Liver (tissue), 9 donors: ENCODE measurements around the gene SERPINA5. TPM values are rescaled to one million over a fixed set of nuclear protein-coding genes. Genes with fewer than 3 reads are reported as not detected.
"Not testable (repeated sequence)": the region's sequence is repeated elsewhere in the genome, so short reads cannot be mapped to it uniquely, and the experiment has no call there.

Experiments used
- DNase-seq: peaks from one replicate; pipeline ENCODE4 v3.0.0-alpha.2; 2017; ENCODE audit warnings: low spot score
- H3K27ac ChIP-seq, 2 donors: one replicate each; pipeline ENCODE4 v1.7.0; 2013; ENCODE audit warnings: inconsistent platforms in 2 of 2, low read length in 2 of 2, control low read depth in 1 of 2, low read depth in 1 of 2, mild to moderate bottlenecking in 1 of 2
- H3K27me3 ChIP-seq, 4 donors: one replicate each; pipeline versions ENCODE4 v1.6.1 to v1.7.0; 2013; ENCODE audit warnings: low read length in 3 of 4, inconsistent platforms in 1 of 4, mild to moderate bottlenecking in 1 of 4, moderate library complexity in 1 of 4; ENCODE audit not compliant: control insufficient read depth in 4 of 4, insufficient read depth in 4 of 4
- H3K36me3 ChIP-seq, 4 donors: one replicate each; pipeline versions ENCODE4 v1.6.1 to v1.7.0; 2013; ENCODE audit warnings: low read length in 3 of 4, mild to moderate bottlenecking in 3 of 4, low read depth in 1 of 4, moderate library complexity in 1 of 4; ENCODE audit not compliant: control insufficient read depth in 4 of 4, insufficient read depth in 3 of 4
- H3K4me1 ChIP-seq, 4 donors: one replicate each; pipeline versions ENCODE4 v1.6.1 to v1.7.0; 2013; ENCODE audit warnings: low read length in 3 of 4, mild to moderate bottlenecking in 3 of 4, moderate library complexity in 1 of 4; ENCODE audit not compliant: control insufficient read depth in 4 of 4, insufficient read depth in 4 of 4
- H3K4me3 ChIP-seq, 3 donors: one replicate each; pipeline versions ENCODE4 v1.6.1 to v1.7.0; 2013; ENCODE audit warnings: low read length in 3 of 3, control low read depth in 1 of 3, low read depth in 1 of 3, mild to moderate bottlenecking in 1 of 3
- H3K9ac ChIP-seq, 2 donors: one replicate each; pipeline ENCODE4 v1.7.0; 2013; ENCODE audit warnings: low read length in 2 of 2, mild to moderate bottlenecking in 2 of 2, moderate library complexity in 2 of 2, control low read depth in 1 of 2, low read depth in 1 of 2
- H3K9me3 ChIP-seq, 4 donors: one replicate each; pipeline versions ENCODE4 v1.6.1 to v1.7.0; 2013; ENCODE audit warnings: low read length in 3 of 4; ENCODE audit not compliant: control insufficient read depth in 4 of 4
- EGR1 ChIP-seq, 2 donors: IDR thresholded peaks; 2 replicates each; pipeline ENCODE4 v1.6.1; 2016 to 2018; ENCODE audit warnings: antibody characterized with exemption in 2 of 2, low read depth in 2 of 2
- FOXA1 ChIP-seq: IDR thresholded peaks from 2 replicates; pipeline ENCODE4 v1.6.1; 2016; ENCODE audit warnings: antibody characterized with exemption
- FOXA2 ChIP-seq: IDR thresholded peaks from 2 replicates; pipeline ENCODE4 v1.6.1; 2016; ENCODE audit warnings: antibody characterized with exemption
- GABPA ChIP-seq, 2 donors: IDR thresholded peaks in 1 of 2; conservative IDR thresholded peaks in 1 of 2; 2 replicates each; pipeline ENCODE4 v1.6.1; 2016; ENCODE audit warnings: antibody characterized with exemption in 2 of 2, mild to moderate bottlenecking in 1 of 2, moderate library complexity in 1 of 2
- HNF4A ChIP-seq, 2 donors: conservative IDR thresholded peaks; 2 replicates each; pipeline ENCODE4 v1.6.1; 2016; ENCODE audit warnings: antibody characterized with exemption in 2 of 2, mild to moderate bottlenecking in 2 of 2
- HNF4G ChIP-seq: IDR thresholded peaks from 2 replicates; pipeline ENCODE4 v1.6.1; 2016; ENCODE audit warnings: antibody characterized with exemption
- JUND ChIP-seq, 2 donors: IDR thresholded peaks; 2 replicates each; pipeline ENCODE4 v1.6.1; 2016; ENCODE audit warnings: antibody characterized with exemption in 2 of 2
- NR2F2 ChIP-seq: IDR thresholded peaks from 2 replicates; pipeline ENCODE4 v1.6.1; 2016; ENCODE audit warnings: antibody characterized with exemption
- RAD21 ChIP-seq, 2 donors: IDR thresholded peaks; 2 replicates each; pipeline ENCODE4 v1.6.1; 2016; ENCODE audit warnings: antibody characterized with exemption in 2 of 2, mild to moderate bottlenecking in 2 of 2
- RXRA ChIP-seq, 2 donors: IDR thresholded peaks; 2 replicates each; pipeline ENCODE4 v1.6.1; 2017 to 2018; ENCODE audit warnings: antibody characterized with exemption in 2 of 2, mild to moderate bottlenecking in 1 of 2
- SP1 ChIP-seq: IDR thresholded peaks from 2 replicates; pipeline ENCODE4 v1.6.1; 2018; ENCODE audit warnings: antibody characterized with exemption, mild to moderate bottlenecking
- TAF1 ChIP-seq: conservative IDR thresholded peaks from 2 replicates; pipeline ENCODE4 v1.6.1; 2016; ENCODE audit warnings: antibody characterized with exemption, mild to moderate bottlenecking
- YY1 ChIP-seq: IDR thresholded peaks from 2 replicates; pipeline ENCODE4 v1.6.1; 2016; ENCODE audit warnings: antibody characterized with exemption, mild to moderate bottlenecking
- WGBS: extraction: QIAGEN DNeasy Blood & Tissue Kit; methylation state at CpG from one replicate; pipeline ENCODE4 v1.1.7; 2013; 5-methylcytosine and 5-hydroxymethylcytosine counted together
- polyA plus RNA-seq, 2 donors: library from polyadenylated mRNA; stranded (reverse) in 1 of 2; unstranded in 1 of 2; fragments of 200-250 nt in 1 of 2; fragments of >200 nt in 1 of 2; fragmentation: Nextera tagmentation in 1 of 2; extraction: Ambion mirVana in 1 of 2; gene quantifications; one replicate each; pipeline versions ENCODE4 v1.2.1 to v1.2.3, GENCODE V29; 2013 to 2015
- total RNA-seq, 2 donors: library from RNA; depleted of rRNA; stranded (reverse); fragments of >200 nt; gene quantifications; one replicate each; pipeline ENCODE4 v1.2.3, GENCODE V29; 2014
- TF ChIP-seq, protein P1 (sequence below): fragments of 150-350 bp; IDR thresholded peaks from 2 replicates; pipeline ENCODE4 v1.5.1; 2017; ENCODE audit warnings: improper control_type of control experiment, low read depth, low read length; ENCODE audit not compliant: missing input control
- TF ChIP-seq, protein P2 (sequence below): IDR thresholded peaks from 2 replicates; pipeline ENCODE4 v1.6.1; 2016; ENCODE audit warnings: antibody characterized with exemption
- TF ChIP-seq, protein P3 (sequence below): IDR thresholded peaks from 2 replicates; pipeline ENCODE4 v1.6.1; 2016; ENCODE audit warnings: antibody characterized with exemption
- TF ChIP-seq, protein P4 (sequence below): IDR thresholded peaks from 2 replicates; pipeline ENCODE4 v1.6.1; 2016; ENCODE audit warnings: antibody characterized with exemption
- TF ChIP-seq, protein P5 (sequence below): IDR thresholded peaks from 2 replicates; pipeline ENCODE4 v1.6.1; 2016; ENCODE audit warnings: antibody characterized with exemption, mild to moderate bottlenecking
- donor health status: healthy.
- donor health status: healthy.
- donor health status: healthy.
- donor health status: healthy.
- donor health status: healthy.

Gene SERPINA5
- total and polyA plus RNA-seq, 4 donors: 37.0 to 250 (median 84.0) TPM

DNA sequence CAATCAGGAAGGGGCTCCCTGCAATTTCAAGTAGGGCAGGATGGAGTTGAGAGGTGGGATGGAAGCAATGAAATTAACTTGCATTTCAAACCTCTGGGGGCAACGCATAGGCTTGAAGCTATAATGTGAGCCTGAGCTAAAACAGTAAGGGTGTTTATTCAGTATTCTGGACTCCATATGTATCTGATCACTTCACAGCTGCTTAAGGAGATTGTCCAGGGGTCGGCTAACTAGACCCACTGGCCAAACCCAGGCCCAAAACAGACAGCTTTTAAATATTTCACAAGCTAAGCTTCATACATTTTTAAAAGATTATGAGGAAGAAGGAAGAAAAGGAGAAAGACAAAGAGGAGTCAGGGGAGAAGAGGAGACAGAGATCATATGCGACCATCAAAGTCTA is 24.1 kb downstream of the SERPINA5 start:
- Histone ChIP-seq H3K4me1 (peaks cover 2 to 17% (median 10%) of the 10 kb centered on the region in 4 donors), H3K27me3 (no peaks in the 10 kb centered on the region), H3K36me3 (no peaks in the 10 kb centered on the region), H3K4me3 (no peak overlapping the region), H3K27ac (no peak overlapping the region), H3K9ac (no peak overlapping the region), H3K9me3 (no peaks in the 10 kb centered on the region)
- TF ChIP-seq TAF1: no peak
- TF ChIP-seq NR2F2: no peak
- TF ChIP-seq, protein P1, sequence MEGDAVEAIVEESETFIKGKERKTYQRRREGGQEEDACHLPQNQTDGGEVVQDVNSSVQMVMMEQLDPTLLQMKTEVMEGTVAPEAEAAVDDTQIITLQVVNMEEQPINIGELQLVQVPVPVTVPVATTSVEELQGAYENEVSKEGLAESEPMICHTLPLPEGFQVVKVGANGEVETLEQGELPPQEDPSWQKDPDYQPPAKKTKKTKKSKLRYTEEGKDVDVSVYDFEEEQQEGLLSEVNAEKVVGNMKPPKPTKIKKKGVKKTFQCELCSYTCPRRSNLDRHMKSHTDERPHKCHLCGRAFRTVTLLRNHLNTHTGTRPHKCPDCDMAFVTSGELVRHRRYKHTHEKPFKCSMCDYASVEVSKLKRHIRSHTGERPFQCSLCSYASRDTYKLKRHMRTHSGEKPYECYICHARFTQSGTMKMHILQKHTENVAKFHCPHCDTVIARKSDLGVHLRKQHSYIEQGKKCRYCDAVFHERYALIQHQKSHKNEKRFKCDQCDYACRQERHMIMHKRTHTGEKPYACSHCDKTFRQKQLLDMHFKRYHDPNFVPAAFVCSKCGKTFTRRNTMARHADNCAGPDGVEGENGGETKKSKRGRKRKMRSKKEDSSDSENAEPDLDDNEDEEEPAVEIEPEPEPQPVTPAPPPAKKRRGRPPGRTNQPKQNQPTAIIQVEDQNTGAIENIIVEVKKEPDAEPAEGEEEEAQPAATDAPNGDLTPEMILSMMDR: no peak
- TF ChIP-seq HNF4A (conservative IDR thresholded peaks at IDR 0.05): no peak
- TF ChIP-seq RAD21 (IDR thresholded peaks at IDR 0.05): no peak
- no peak for TF ChIP-seq JUND (IDR thresholded peaks at IDR 0.05)
- TF ChIP-seq, protein P2, sequence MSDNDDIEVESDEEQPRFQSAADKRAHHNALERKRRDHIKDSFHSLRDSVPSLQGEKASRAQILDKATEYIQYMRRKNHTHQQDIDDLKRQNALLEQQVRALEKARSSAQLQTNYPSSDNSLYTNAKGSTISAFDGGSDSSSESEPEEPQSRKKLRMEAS: no peak
- no peak for TF ChIP-seq SP1
- TF ChIP-seq YY1: no peak
- TF ChIP-seq HNF4G: no peak
- DNase-seq: no peak
- 90% methylated on average over 3 of the region's 3 CpGs for WGBS

DNA sequence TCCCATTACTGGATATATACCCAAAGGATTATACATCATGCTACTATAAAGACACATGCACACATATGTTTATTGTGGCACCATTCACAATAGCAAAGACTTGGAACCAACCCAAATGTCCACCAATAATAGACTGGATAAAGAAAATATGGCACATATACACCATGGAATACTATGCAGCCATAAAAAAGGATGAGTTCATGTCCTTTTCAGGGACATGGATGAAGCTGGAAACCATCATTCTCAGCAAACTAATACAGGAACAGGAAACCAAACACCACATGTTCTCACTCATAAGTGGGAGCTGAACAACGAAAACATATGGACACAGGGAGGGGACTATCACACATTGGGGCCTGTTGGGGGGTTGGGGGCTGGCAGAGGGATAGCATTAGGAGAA is 27.7 kb downstream of the SERPINA5 start:
- H3K4me3 ChIP-seq, H3K9me3 ChIP-seq, H3K9ac ChIP-seq, H3K27ac ChIP-seq, H3K27me3 ChIP-seq, H3K4me1 ChIP-seq, DNase-seq: not testable (repeated sequence)
- peaks cover 0 to 15% (median 5%) of the 10 kb centered on the region in 4 donors for H3K36me3 ChIP-seq
- whole genome bisulfite sequencing: 93% methylated on average over 1 of the region's 1 CpG

DNA sequence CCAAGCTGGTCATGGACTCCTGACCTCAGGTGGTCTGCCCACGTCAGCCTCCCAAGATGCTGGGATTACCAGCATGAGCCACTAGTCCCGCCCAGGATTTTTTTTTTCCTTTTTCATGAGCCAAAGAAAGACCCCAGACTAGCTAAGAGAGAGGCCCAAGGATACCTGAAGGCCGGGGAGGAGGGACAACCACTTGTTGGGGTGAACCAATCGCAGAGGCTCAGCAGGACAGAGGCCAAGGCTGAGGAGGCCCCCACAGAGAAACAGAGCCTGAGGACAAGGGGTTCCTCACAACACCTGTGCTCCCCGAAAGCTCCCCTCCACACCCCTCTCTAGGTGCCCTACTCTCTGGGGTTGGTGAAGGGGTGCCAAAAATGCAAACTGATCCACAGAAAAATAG is 30.0 kb downstream of the SERPINA5 start:
- no peak overlapping the region for H3K9ac ChIP-seq
- no peaks in the 10 kb centered on the region for H3K27me3 ChIP-seq
- 93% methylated on average over 5 of the region's 5 CpGs for WGBS
- no peaks in the 10 kb centered on the region for H3K9me3 ChIP-seq
- H3K4me1 ChIP-seq: peaks cover 0 to 28% (median 9%) of the 10 kb centered on the region in 4 donors
- TF ChIP-seq RAD21 (IDR thresholded peaks at IDR 0.05): no peak
- no peak for TF ChIP-seq GABPA (IDR thresholded peaks at IDR 0.05 in 1 of 2, conservative IDR thresholded peaks at IDR 0.05 in 1 of 2)
- no peak for TF ChIP-seq HNF4G
- no peak for TF ChIP-seq RXRA (IDR thresholded peaks at IDR 0.05)
- TF ChIP-seq, protein P3, sequence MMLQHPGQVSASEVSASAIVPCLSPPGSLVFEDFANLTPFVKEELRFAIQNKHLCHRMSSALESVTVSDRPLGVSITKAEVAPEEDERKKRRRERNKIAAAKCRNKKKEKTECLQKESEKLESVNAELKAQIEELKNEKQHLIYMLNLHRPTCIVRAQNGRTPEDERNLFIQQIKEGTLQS: no peak
- TF ChIP-seq SP1: no peak
- no peak for TF ChIP-seq FOXA2
- TF ChIP-seq YY1: no peak
- no peak for TF ChIP-seq HNF4A (conservative IDR thresholded peaks at IDR 0.05)
- no peak for TF ChIP-seq EGR1 (IDR thresholded peaks at IDR 0.05; ENCODE audit: low read depth in 2 of 2)
- TF ChIP-seq, protein P4, sequence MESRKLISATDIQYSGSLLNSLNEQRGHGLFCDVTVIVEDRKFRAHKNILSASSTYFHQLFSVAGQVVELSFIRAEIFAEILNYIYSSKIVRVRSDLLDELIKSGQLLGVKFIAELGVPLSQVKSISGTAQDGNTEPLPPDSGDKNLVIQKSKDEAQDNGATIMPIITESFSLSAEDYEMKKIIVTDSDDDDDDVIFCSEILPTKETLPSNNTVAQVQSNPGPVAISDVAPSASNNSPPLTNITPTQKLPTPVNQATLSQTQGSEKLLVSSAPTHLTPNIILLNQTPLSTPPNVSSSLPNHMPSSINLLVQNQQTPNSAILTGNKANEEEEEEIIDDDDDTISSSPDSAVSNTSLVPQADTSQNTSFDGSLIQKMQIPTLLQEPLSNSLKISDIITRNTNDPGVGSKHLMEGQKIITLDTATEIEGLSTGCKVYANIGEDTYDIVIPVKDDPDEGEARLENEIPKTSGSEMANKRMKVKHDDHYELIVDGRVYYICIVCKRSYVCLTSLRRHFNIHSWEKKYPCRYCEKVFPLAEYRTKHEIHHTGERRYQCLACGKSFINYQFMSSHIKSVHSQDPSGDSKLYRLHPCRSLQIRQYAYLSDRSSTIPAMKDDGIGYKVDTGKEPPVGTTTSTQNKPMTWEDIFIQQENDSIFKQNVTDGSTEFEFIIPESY: no peak
- TF ChIP-seq, protein P1: no peak
- TF ChIP-seq, protein P2: no peak
- no peak for TF ChIP-seq TAF1
- TF ChIP-seq NR2F2: no peak
- TF ChIP-seq, protein P5, sequence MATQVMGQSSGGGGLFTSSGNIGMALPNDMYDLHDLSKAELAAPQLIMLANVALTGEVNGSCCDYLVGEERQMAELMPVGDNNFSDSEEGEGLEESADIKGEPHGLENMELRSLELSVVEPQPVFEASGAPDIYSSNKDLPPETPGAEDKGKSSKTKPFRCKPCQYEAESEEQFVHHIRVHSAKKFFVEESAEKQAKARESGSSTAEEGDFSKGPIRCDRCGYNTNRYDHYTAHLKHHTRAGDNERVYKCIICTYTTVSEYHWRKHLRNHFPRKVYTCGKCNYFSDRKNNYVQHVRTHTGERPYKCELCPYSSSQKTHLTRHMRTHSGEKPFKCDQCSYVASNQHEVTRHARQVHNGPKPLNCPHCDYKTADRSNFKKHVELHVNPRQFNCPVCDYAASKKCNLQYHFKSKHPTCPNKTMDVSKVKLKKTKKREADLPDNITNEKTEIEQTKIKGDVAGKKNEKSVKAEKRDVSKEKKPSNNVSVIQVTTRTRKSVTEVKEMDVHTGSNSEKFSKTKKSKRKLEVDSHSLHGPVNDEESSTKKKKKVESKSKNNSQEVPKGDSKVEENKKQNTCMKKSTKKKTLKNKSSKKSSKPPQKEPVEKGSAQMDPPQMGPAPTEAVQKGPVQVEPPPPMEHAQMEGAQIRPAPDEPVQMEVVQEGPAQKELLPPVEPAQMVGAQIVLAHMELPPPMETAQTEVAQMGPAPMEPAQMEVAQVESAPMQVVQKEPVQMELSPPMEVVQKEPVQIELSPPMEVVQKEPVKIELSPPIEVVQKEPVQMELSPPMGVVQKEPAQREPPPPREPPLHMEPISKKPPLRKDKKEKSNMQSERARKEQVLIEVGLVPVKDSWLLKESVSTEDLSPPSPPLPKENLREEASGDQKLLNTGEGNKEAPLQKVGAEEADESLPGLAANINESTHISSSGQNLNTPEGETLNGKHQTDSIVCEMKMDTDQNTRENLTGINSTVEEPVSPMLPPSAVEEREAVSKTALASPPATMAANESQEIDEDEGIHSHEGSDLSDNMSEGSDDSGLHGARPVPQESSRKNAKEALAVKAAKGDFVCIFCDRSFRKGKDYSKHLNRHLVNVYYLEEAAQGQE: no peak
- TF ChIP-seq FOXA1: no peak
- TF ChIP-seq JUND (IDR thresholded peaks at IDR 0.05): no peak
- H3K36me3 ChIP-seq: peaks cover 3 to 36% (median 16%) of the 10 kb centered on the region in 4 donors
- H3K27ac ChIP-seq: peak overlapping the region; percentile 38 to 57
- no peak overlapping the region for H3K4me3 ChIP-seq
- no peak for DNase-seq
